Caco-2 (cell line): Measurements from ENCODE around the gene PTPRN. TPM values are rescaled to one million over a fixed set of nuclear protein-coding genes. Genes with fewer than 3 reads are reported as not detected.

ENCODE experiments used
- BruUV-seq: library from RNA; stranded (reverse); fragments of 400-500 nt; replicated peaks from 2 replicates; lab custom pipeline; 2021; lab: Mats Ljungman, UMichigan
- CTCF ChIA-PET: fragments of 300-600 bp; sonication (Branson Sonifier 250); formaldehyde crosslinking; loops from one replicate; lab custom pipeline; 2022; ENCODE audit warnings: antibody characterized with exemption; lab: Charles Lee
- POLR2A ChIA-PET: fragments of 300-600 bp; sonication (Branson Sonifier 250); formaldehyde crosslinking; loops from one replicate; lab custom pipeline; 2022; ENCODE audit warnings: antibody characterized with exemption; lab: Charles Lee
- DNase-seq, 2 experiments: peaks; one replicate each; pipeline versions ENCODE4 v3.0.0 to v3.0.0-alpha.2; 2020 to 2022
- H3K27me3 ChIP-seq: replicated peaks from 2 replicates; pipeline ENCODE4 v1.6.0; 2011; ENCODE audit warnings: low read length; ENCODE audit not compliant: control insufficient read depth, insufficient read depth
- H3K36me3 ChIP-seq: 2 replicates; pipeline ENCODE4 v1.5.1; 2011; ENCODE audit warnings: low read length; ENCODE audit not compliant: control insufficient read depth, insufficient read depth
- H3K4me1 ChIP-seq: fragments of 250-450 bp; sonication (Bioruptor Pico); 2 replicates; pipeline ENCODE4 v1.5.1; 2020; ENCODE audit warnings: mild to moderate bottlenecking
- H3K4me3 ChIP-seq: 2 replicates; pipeline ENCODE4 v1.5.1; 2011; ENCODE audit warnings: low read depth, mild to moderate bottlenecking, control low read depth, low read length
- H3K9me3 ChIP-seq: fragments of 250-450 bp; sonication (Bioruptor Pico); 2 replicates; pipeline ENCODE4 v1.5.1; 2020; ENCODE audit warnings: mild to moderate bottlenecking, moderate library complexity
- H3K27ac Mint-ChIP-seq: one replicate; pipeline ENCODE4 v1.8.0; 2022; ENCODE audit warnings: mixed read lengths; ENCODE audit not compliant: unreplicated experiment
- H3K27me3 Mint-ChIP-seq: one replicate; pipeline ENCODE4 v1.8.0; 2022; ENCODE audit warnings: mixed read lengths; ENCODE audit not compliant: insufficient read depth, unreplicated experiment
- H3K36me3 Mint-ChIP-seq: one replicate; pipeline ENCODE4 v1.8.0; 2022; ENCODE audit warnings: mild to moderate bottlenecking, mixed read lengths; ENCODE audit not compliant: insufficient read depth, unreplicated experiment
- H3K4me1 Mint-ChIP-seq: one replicate; pipeline ENCODE4 v1.8.0; 2022; ENCODE audit warnings: low read depth, mixed read lengths; ENCODE audit not compliant: unreplicated experiment
- H3K4me3 Mint-ChIP-seq: one replicate; pipeline ENCODE4 v1.8.0; 2022; ENCODE audit warnings: mild to moderate bottlenecking, moderate library complexity, mixed read lengths; ENCODE audit not compliant: unreplicated experiment
- H3K9me3 Mint-ChIP-seq: one replicate; pipeline ENCODE4 v1.8.0; 2022; ENCODE audit warnings: mixed read lengths; ENCODE audit not compliant: unreplicated experiment
- CTCF ChIP-seq, 2 experiments: fragments of 200-600 bp in 1 of 2; IDR thresholded peaks; 1 replicate in 1 of 2; 2 replicates in 1 of 2; pipeline versions ENCODE4 v1.5.1 to v1.8.0; 2011 to 2022; ENCODE audit warnings: antibody characterized with exemption in 1 of 2, control low read depth in 1 of 2, inconsistent platforms in 1 of 2, low read depth in 1 of 2, low read length in 1 of 2, mild to moderate bottlenecking in 1 of 2, moderate library complexity in 1 of 2; ENCODE audit not compliant: insufficient read depth in 1 of 2, severe bottlenecking in 1 of 2, unreplicated experiment in 1 of 2
- intact Hi-C: fragments of 100-400 bp; cut with micrococcal nuclease; formaldehyde crosslinking; loops from one replicate; pipeline ENCODE4 v1.10.0; 2022; ENCODE audit not compliant: unreplicated experiment
- total RNA-seq: library from RNA; stranded (reverse); gene quantifications from 2 replicates; pipeline ENCODE4 v1.2.3, GENCODE V29; 2022

PTPRN gene
- total RNA-seq, 1 experiment from 2014 or later: not detected

GRCh38 chr2:219308142-219309101, 779 bp downstream of the PTPRN start:
- Mint-ChIP-seq H3K36me3 (no peaks in the 10 kb centered on the region), H3K27me3 (peaks cover 23% of the 10 kb centered on the region), H3K4me3 (no peak overlapping the region), H3K9me3 (no peaks in the 10 kb centered on the region), H3K27ac (no peak overlapping the region), H3K4me1 (no peaks in the 10 kb centered on the region)
- H3K36me3 ChIP-seq: no peaks in the 10 kb centered on the region
- no peaks in the 10 kb centered on the region for H3K4me1 ChIP-seq
- no peak overlapping the region for H3K4me3 ChIP-seq
- no peak for TF ChIP-seq CTCF (IDR thresholded peaks at IDR 0.05; ENCODE audit: insufficient read depth in 1 of 2, low read depth in 1 of 2, low read length in 1 of 2, severe bottlenecking in 1 of 2, unreplicated experiment in 1 of 2)
- H3K27me3 ChIP-seq: no peaks in the 10 kb centered on the region; the same call in 1 of the 2 replicates
- BruUV-seq: no TSS peak
- DNase-seq: peak; percentile 72 to 88
- ChIA-PET CTCF (interaction anchor here (0.5 kb wide), 1 partner anchor 46 kb away, joined by 3 read pairs; no protein-coding TSS in a partner anchor), POLR2A (no interaction called here)
- no peaks in the 10 kb centered on the region for H3K9me3 ChIP-seq
- intact Hi-C loops: no loop called here

- Histone ChIP-seq H3K4me1 (no peaks in the 10 kb centered on the region), H3K36me3 (no peaks in the 10 kb centered on the region), H3K27me3 (no peaks in the 10 kb centered on the region; the same call in 1 of the 2 replicates), H3K4me3 (no peak overlapping the region), H3K9me3 (no peaks in the 10 kb centered on the region)
- DNase-seq: no peak
- BruUV-seq: no TSS peak
- intact Hi-C loops: loop anchor here (1.0 kb wide), 1 partner anchor 8 kb away; no protein-coding TSS in a partner anchor
- ChIA-PET POLR2A (no interaction called here), CTCF (no interaction called here)
- Mint-ChIP-seq H3K4me1 (no peaks in the 10 kb centered on the region), H3K36me3 (no peaks in the 10 kb centered on the region), H3K27me3 (peaks cover 27% of the 10 kb centered on the region), H3K27ac (no peak overlapping the region), H3K9me3 (no peaks in the 10 kb centered on the region), H3K4me3 (no peak overlapping the region)
- no peak for TF ChIP-seq CTCF (IDR thresholded peaks at IDR 0.05; ENCODE audit: insufficient read depth in 1 of 2, low read depth in 1 of 2, low read length in 1 of 2, severe bottlenecking in 1 of 2, unreplicated experiment in 1 of 2)
Observed at GRCh38 chr2:219306047-219306446, 3.2 kb downstream of the PTPRN start.

GRCh38 chr2:219304223-219304622, 5.0 kb downstream of the PTPRN start:
- Mint-ChIP-seq H3K36me3 (no peaks in the 10 kb centered on the region), H3K27ac (no peak overlapping the region), H3K4me1 (no peaks in the 10 kb centered on the region), H3K4me3 (no peak overlapping the region), H3K27me3 (peaks cover 26% of the 10 kb centered on the region), H3K9me3 (no peaks in the 10 kb centered on the region)
- ChIA-PET CTCF (interaction anchor here (2.1 kb wide), 1 partner anchor 9 kb away, joined by 7 read pairs; no protein-coding TSS in a partner anchor), POLR2A (no interaction called here)
- intact Hi-C loops: no loop called here
- Histone ChIP-seq H3K27me3 (no peaks in the 10 kb centered on the region; the same call in none of the 2 replicates), H3K36me3 (no peaks in the 10 kb centered on the region), H3K9me3 (no peaks in the 10 kb centered on the region), H3K4me3 (no peak overlapping the region), H3K4me1 (no peaks in the 10 kb centered on the region)
- no peak for DNase-seq
- no TSS peak for BruUV-seq
- TF ChIP-seq CTCF (IDR thresholded peaks at IDR 0.05; ENCODE audit: insufficient read depth in 1 of 2, low read depth in 1 of 2, low read length in 1 of 2, severe bottlenecking in 1 of 2, unreplicated experiment in 1 of 2): no peak
